Uterus (tissue), 4 donors: Measurements from ENCODE around the gene PTPRN. TPM values are rescaled to one million over a fixed set of nuclear protein-coding genes. Genes with fewer than 3 reads are reported as not detected.

Experiments used
- DNase-seq, 2 donors: peaks; one replicate each; pipeline ENCODE4 v3.0.0-alpha.2; 2019 to 2020
- H3K27ac ChIP-seq, 2 donors: fragments of 200-600 bp; sonication (generic); 1 replicate in 1 of 2; 2 replicates in 1 of 2; pipeline ENCODE4 v1.5.1; 2016 to 2018
- H3K27me3 ChIP-seq, 2 donors: fragments of 200-600 bp; sonication (generic); one replicate each; pipeline ENCODE4 v1.5.1; 2018 to 2019; ENCODE audit warnings: control low read depth in 1 of 2
- H3K36me3 ChIP-seq, 2 donors: fragments of 200-600 bp; sonication (generic); one replicate each; pipeline ENCODE4 v1.5.1; 2019; ENCODE audit warnings: control low read depth in 1 of 2
- H3K4me1 ChIP-seq, 2 donors: fragments of 200-600 bp; sonication (generic); one replicate each; pipeline ENCODE4 v1.5.1; 2018 to 2019; ENCODE audit warnings: control low read depth in 1 of 2
- H3K4me3 ChIP-seq, 2 donors: fragments of 200-600 bp; sonication (generic); 1 replicate in 1 of 2; 2 replicates in 1 of 2; pipeline ENCODE4 v1.5.1; 2018 to 2019; ENCODE audit warnings: mild to moderate bottlenecking in 1 of 2
- H3K9me3 ChIP-seq, 2 donors: fragments of 200-600 bp; sonication (generic); one replicate each; pipeline ENCODE4 v1.5.1; 2019; ENCODE audit warnings: control low read depth in 1 of 2
- POLR2A ChIP-seq, 2 donors: fragments of 450-650 bp; IDR thresholded peaks; one replicate each; pipeline ENCODE4 v1.6.1; 2016; ENCODE audit warnings: antibody characterized with exemption in 2 of 2, mild to moderate bottlenecking in 1 of 2, moderate library complexity in 1 of 2
- intact Hi-C: fragments of 100-400 bp; cut with DNase I; formaldehyde crosslinking; loops from one replicate; pipeline ENCODE4 v1.15.1; 2023; ENCODE audit warnings: low total_unique reads
- total RNA-seq, 4 donors: library from RNA; depleted of rRNA in 3 of 4; stranded (reverse); fragments of >200 nt in 3 of 4; gene quantifications; one replicate each; pipeline versions ENCODE4 v1.1.0 to v1.2.4, GENCODE V29; 2014 to 2023
- TF ChIP-seq, protein P1 (sequence below), 4 experiments: fragments of 200-600 bp in 2 of 4; fragments of 450-650 bp in 2 of 4; sonication (generic) in 2 of 4; IDR thresholded peaks; one replicate each; pipeline ENCODE4 v1.5.1; 2016 to 2019; ENCODE audit warnings: antibody characterized with exemption in 4 of 4, mild to moderate bottlenecking in 2 of 4, moderate library complexity in 1 of 4
- donor health status: DM: yes; HTN: yes; CAD: no.

Gene PTPRN
- total RNA-seq, 4 donors from 2014 or later, result 0.21 to 0.55 TPM; not detected in 2

- Histone ChIP-seq H3K4me3 (no peak overlapping the region), H3K36me3 (no peaks in the 10 kb centered on the region), H3K27me3 (peaks cover 0 to 17% of the 10 kb centered on the region in 2 donors), H3K9me3 (no peaks in the 10 kb centered on the region), H3K4me1 (no peaks in the 10 kb centered on the region), H3K27ac (no peak overlapping the region)
- TF ChIP-seq POLR2A (IDR thresholded peaks at IDR 0.05), result no peak
- TF ChIP-seq, protein P1, sequence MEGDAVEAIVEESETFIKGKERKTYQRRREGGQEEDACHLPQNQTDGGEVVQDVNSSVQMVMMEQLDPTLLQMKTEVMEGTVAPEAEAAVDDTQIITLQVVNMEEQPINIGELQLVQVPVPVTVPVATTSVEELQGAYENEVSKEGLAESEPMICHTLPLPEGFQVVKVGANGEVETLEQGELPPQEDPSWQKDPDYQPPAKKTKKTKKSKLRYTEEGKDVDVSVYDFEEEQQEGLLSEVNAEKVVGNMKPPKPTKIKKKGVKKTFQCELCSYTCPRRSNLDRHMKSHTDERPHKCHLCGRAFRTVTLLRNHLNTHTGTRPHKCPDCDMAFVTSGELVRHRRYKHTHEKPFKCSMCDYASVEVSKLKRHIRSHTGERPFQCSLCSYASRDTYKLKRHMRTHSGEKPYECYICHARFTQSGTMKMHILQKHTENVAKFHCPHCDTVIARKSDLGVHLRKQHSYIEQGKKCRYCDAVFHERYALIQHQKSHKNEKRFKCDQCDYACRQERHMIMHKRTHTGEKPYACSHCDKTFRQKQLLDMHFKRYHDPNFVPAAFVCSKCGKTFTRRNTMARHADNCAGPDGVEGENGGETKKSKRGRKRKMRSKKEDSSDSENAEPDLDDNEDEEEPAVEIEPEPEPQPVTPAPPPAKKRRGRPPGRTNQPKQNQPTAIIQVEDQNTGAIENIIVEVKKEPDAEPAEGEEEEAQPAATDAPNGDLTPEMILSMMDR (IDR thresholded peaks at IDR 0.05), result peak in 1 of 4 experiments; percentile 8
- no peak for DNase-seq
- intact Hi-C loops, result no loop called here
Measured at GRCh38 chr2:219352448-219353023, 43.3 kb upstream of the PTPRN start.

DNA sequence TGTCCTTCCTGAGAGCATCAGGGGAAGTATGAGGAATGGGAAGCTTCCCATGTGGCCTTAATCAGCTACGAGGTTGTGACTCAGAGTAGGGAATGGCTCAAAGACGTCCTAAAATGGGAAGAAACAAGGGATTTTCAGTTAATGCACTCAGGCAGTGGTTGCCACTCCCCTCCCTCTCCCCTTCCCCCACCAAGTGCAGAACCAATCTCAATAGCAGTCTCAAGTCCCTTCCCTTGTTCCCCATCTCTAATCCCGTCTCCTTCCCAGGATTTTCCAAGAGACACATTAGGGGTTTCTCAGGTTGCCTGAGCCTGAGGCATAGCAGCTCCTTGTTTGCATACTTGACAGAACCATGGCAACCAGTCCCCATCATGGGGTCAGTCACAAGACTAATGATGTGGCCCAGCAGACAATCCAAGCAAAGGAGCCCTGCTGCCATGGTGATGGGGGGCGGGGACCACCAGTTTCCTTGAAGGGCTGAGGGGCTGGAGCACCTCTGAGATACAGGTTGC lies 41.6 kb upstream of the PTPRN start:
- peaks cover 0 to 4% of the 10 kb centered on the region in 2 donors for H3K27me3 ChIP-seq
- intact Hi-C loops, result no loop called here
- no peak for TF ChIP-seq POLR2A (IDR thresholded peaks at IDR 0.05)
- TF ChIP-seq, protein P1 (IDR thresholded peaks at IDR 0.05), result no peak
- no peaks in the 10 kb centered on the region for H3K4me1 ChIP-seq
- no peak overlapping the region for H3K4me3 ChIP-seq
- H3K36me3 ChIP-seq, result no peaks in the 10 kb centered on the region
- no peak overlapping the region for H3K27ac ChIP-seq
- H3K9me3 ChIP-seq, result no peaks in the 10 kb centered on the region
- no peak for DNase-seq

- intact Hi-C loops, result no loop called here
- no peak for TF ChIP-seq POLR2A (IDR thresholded peaks at IDR 0.05)
- TF ChIP-seq, protein P1 (IDR thresholded peaks at IDR 0.05), result no peak
- Histone ChIP-seq H3K27ac (no peak overlapping the region), H3K4me3 (no peak overlapping the region), H3K36me3 (no peaks in the 10 kb centered on the region), H3K9me3 (no peaks in the 10 kb centered on the region), H3K27me3 (no peaks in the 10 kb centered on the region), H3K4me1 (no peaks in the 10 kb centered on the region)
- DNase-seq, result no peak
Measured at GRCh38 chr2:219350215-219350614, 41.0 kb upstream of the PTPRN start.

DNA sequence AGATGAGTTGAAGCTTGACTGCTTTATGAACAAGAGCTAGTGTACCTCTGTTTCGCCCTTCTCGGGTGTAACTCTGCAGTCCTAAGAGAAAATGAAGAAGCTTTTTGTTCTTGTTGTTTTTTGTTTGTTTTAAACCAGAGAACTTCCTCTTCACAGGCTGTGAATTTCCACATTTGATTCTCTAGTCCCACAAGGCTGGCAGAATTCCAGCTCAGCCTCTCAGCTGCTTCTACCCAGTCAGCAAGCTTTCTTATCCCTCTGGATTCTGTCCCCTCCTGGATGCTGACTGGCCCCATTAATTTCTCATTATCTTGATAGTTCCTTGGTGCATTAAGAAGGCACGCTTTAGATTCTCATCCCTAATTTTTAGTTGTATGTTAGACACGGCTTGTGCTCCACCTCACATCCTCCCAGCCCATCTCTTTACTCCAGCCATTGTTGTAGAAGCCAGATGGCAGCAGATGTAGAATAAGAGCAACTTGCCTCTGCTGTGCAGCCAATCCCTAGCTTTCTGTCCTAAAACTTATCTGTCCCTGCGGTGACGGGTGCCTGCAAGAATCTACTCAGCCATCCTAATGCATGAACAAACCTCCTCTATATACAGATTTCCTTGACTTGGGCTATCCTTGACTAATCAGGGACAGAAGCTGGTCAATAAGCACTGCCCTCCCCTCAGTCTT lies 35.7 kb upstream of the PTPRN start:
- H3K36me3 ChIP-seq, result no peaks in the 10 kb centered on the region
- no peak for DNase-seq
- intact Hi-C loops, result no loop called here
- TF ChIP-seq POLR2A (IDR thresholded peaks at IDR 0.05), result no peak
- TF ChIP-seq, protein P1 (IDR thresholded peaks at IDR 0.05), result no peak
- no peak overlapping the region for H3K4me3 ChIP-seq
- no peak overlapping the region for H3K27ac ChIP-seq
- H3K4me1 ChIP-seq, result no peaks in the 10 kb centered on the region
- no peaks in the 10 kb centered on the region for H3K27me3 ChIP-seq
- H3K9me3 ChIP-seq, result no peaks in the 10 kb centered on the region

- H3K27me3 ChIP-seq, result peaks cover 13 to 25% of the 10 kb centered on the region in 2 donors
- TF ChIP-seq, protein P1 (IDR thresholded peaks at IDR 0.05), result no peak
- no peak for TF ChIP-seq POLR2A (IDR thresholded peaks at IDR 0.05)
- intact Hi-C loops, result no loop called here
- no peaks in the 10 kb centered on the region for H3K9me3 ChIP-seq
- H3K27ac ChIP-seq, result no peak overlapping the region
- no peak for DNase-seq
- H3K4me3 ChIP-seq, result no peak overlapping the region
- no peaks in the 10 kb centered on the region for H3K4me1 ChIP-seq
- no peaks in the 10 kb centered on the region for H3K36me3 ChIP-seq
Measured at GRCh38 chr2:219335373-219335786, 26.2 kb upstream of the PTPRN start.
